Epithelial cell of esophagus (primary cell): Measurements from ENCODE around the gene ENAM.
"Not testable (repeated sequence)": the region's sequence is repeated elsewhere in the genome, so short reads cannot be mapped to it uniquely, and the experiment has no call there.

Experiments
- DNase-seq: peaks from one replicate; pipeline ENCODE4 v3.0.0; 2010; ENCODE audit warnings: low read depth
- H3K4me3 ChIP-seq: 2 replicates; pipeline ENCODE4 v1.5.1; 2011; ENCODE audit warnings: mild to moderate bottlenecking, low read length, control low read depth
- TF ChIP-seq, protein P1 (sequence below): IDR thresholded peaks from 2 replicates; pipeline ENCODE4 v1.5.1; 2011; ENCODE audit warnings: low read depth, mild to moderate bottlenecking, low read length, control low read depth, inconsistent platforms; ENCODE audit not compliant: insufficient read depth; ENCODE audit errors: missing control alignments

Gene ENAM

DNA sequence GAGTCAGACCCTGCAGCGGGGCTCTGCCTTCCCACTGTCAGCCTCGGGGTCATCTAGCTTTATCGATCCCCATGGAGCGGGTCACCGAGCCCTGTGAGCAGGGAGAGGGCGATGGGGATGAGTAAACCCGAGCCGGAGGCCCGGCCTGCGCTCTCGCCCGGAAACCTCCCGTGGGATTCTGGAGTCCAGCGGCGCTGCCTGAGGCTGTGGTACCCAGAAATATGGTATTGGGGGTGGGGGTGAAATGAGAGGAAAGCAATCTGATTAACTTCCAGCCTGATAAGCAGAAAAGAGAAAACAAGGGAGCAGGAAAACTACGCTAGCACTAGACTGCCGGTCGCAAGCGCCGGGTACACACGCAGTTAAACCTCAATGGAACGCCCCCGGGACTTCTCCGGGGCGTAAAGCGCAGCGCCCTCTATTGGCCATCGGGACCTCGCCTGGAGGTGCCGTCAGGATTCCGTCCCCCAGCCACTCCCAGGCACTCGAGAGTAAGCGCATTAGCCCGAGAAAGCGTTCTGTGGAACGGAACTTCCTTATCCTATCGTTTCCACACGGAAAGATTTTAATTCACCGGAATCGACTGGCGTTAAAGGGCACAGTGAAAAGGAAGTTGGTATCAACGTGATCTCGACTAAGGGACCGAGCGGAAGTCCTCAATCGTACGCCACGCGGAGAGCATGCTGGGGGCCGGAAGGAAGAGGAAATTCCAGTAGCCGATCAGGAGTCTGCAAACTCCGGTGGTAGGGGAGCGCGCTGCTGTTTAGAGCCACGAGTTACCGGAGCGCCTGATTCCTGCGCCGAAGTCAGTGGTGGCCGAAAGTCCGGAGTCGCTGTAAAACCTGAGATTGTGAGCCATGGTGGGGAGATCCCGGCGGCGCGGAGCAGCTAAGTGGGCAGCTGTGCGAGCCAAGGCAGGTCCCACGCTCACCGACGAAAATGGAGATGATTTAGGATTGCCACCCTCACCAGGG is 59.6 kb downstream of the ENAM start, which contains the start of gene UTP3:
Gene UTP3, plus strand, starts transcription at position 712 of the 974 bp plus-strand sequence. Its CDS starts 146 bp downstream, at position 858.
- TF ChIP-seq, protein P1, sequence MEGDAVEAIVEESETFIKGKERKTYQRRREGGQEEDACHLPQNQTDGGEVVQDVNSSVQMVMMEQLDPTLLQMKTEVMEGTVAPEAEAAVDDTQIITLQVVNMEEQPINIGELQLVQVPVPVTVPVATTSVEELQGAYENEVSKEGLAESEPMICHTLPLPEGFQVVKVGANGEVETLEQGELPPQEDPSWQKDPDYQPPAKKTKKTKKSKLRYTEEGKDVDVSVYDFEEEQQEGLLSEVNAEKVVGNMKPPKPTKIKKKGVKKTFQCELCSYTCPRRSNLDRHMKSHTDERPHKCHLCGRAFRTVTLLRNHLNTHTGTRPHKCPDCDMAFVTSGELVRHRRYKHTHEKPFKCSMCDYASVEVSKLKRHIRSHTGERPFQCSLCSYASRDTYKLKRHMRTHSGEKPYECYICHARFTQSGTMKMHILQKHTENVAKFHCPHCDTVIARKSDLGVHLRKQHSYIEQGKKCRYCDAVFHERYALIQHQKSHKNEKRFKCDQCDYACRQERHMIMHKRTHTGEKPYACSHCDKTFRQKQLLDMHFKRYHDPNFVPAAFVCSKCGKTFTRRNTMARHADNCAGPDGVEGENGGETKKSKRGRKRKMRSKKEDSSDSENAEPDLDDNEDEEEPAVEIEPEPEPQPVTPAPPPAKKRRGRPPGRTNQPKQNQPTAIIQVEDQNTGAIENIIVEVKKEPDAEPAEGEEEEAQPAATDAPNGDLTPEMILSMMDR = peak; percentile 96
- peak within 1 kb of the TSS; percentile 99 for H3K4me3 ChIP-seq
- peak; percentile 99 for DNase-seq

DNA sequence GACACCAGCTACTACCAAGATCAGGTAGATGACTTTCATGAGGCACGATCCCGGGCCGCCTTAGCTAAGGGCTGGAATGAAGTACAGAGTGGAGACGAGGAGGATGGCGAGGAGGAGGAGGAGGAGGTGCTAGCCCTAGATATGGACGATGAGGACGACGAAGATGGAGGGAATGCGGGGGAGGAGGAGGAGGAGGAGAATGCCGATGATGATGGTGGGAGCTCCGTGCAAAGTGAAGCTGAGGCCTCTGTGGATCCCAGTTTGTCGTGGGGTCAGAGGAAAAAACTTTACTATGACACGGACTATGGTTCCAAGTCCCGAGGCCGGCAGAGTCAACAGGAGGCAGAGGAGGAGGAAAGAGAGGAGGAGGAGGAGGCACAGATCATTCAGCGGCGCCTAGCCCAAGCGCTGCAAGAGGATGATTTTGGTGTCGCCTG is 60.3 kb downstream of the ENAM start:
- TF ChIP-seq, protein P1 = no peak
- H3K4me3 ChIP-seq = peak overlapping the region; percentile 99

DNA sequence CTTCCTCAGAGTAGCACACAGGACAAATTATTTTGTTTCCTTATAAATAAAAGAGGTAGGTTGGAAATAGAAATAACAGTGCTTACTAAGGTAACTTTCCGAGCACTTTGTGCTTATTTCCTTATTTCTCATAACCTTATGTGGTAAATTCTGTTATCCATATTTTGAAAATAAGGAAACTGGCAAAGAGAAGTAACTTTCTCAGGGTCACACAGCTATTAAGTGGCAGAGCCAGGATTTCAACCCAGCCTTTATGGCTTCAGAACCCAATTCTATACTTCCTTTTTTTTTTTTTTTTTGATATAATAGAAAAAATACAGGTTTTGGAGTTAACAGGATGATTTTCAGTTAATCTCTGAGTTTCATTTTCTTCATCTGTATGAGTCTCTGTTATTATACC is 63.1 kb downstream of the ENAM start:
- TF ChIP-seq, protein P1 = no peak
- no peak for DNase-seq
- no peak overlapping the region for H3K4me3 ChIP-seq

More for the DNA sequence above, 60.3 kb downstream of the ENAM start:
- peak; percentile 21 for DNase-seq

DNA sequence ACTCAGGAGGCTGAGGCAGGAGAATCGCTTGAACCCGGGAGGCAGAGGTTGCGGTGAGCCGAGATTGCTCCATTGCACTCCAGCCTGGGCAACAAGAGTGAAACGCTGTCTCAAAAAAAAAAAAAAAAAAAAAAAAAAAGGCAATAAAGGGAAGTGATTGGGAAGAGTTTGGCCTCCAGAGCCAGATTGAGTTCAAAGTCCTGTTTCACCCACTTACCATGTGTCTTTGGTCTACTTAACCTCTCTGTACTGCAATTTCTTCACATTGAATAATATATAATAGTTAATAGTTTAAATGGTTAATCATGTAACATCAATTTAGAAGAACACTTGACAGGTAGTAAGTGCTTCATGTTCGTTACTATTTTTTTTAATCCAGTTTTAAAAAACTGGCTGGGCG is 66.1 kb downstream of the ENAM start:
- H3K4me3 ChIP-seq = not testable (repeated sequence)

More for the DNA sequence above, 66.1 kb downstream of the ENAM start:
- DNase-seq = not testable (repeated sequence)
